Neuronal stem cell (in vitro differentiated cells): ENCODE data around the gene SND1.

Source experiments
- DNase-seq: peaks from one replicate; pipeline ENCODE4 v3.0.0-alpha.2; 2013; ENCODE audit warnings: low spot score
- H2AFZ ChIP-seq: one replicate; pipeline ENCODE4 v1.6.1; 2013; ENCODE audit warnings: mild to moderate bottlenecking, low read length, inconsistent platforms
- H2AK5ac ChIP-seq: 2 replicates; pipeline ENCODE4 v1.6.1; 2013; ENCODE audit warnings: low read depth, mild to moderate bottlenecking, inconsistent platforms, low read length, moderate library complexity, mixed read lengths
- H2BK120ac ChIP-seq: 2 replicates; pipeline ENCODE4 v1.6.1; 2013; ENCODE audit warnings: low read depth, mild to moderate bottlenecking, inconsistent platforms, low read length, moderate library complexity, mixed read lengths
- H2BK12ac ChIP-seq: one replicate; pipeline ENCODE4 v1.6.1; 2013; ENCODE audit warnings: low read length, inconsistent platforms
- H2BK15ac ChIP-seq: 2 replicates; pipeline ENCODE4 v1.6.1; 2013; ENCODE audit warnings: mild to moderate bottlenecking, low read length, inconsistent platforms, mixed read lengths
- H2BK5ac ChIP-seq: one replicate; pipeline ENCODE4 v1.6.1; 2013; ENCODE audit warnings: inconsistent platforms, mild to moderate bottlenecking, low read length, moderate library complexity
- H3K14ac ChIP-seq: one replicate; pipeline ENCODE4 v1.6.1; 2013; ENCODE audit warnings: low read length, inconsistent platforms
- H3K18ac ChIP-seq: 2 replicates; pipeline ENCODE4 v1.6.1; 2013; ENCODE audit warnings: low read length, inconsistent platforms
- H3K23ac ChIP-seq: 2 replicates; pipeline ENCODE4 v1.6.1; 2013; ENCODE audit warnings: low read depth, mild to moderate bottlenecking, mixed read lengths, low read length, inconsistent platforms; ENCODE audit not compliant: poor library complexity
- H3K27ac ChIP-seq: replicated peaks from 3 replicates; pipeline ENCODE4 v1.5.1; 2013; ENCODE audit warnings: low read length, inconsistent platforms
- H3K27me3 ChIP-seq, 3 experiments: 2 replicates each; pipeline ENCODE4 v1.6.1; 2013; ENCODE audit warnings: low read length in 3 of 3, mild to moderate bottlenecking in 2 of 3, inconsistent platforms in 1 of 3, low read depth in 1 of 3, mixed read lengths in 1 of 3, moderate library complexity in 1 of 3; ENCODE audit not compliant: control insufficient read depth in 3 of 3, insufficient read depth in 3 of 3
- H3K36me3 ChIP-seq, 2 donors: replicated peaks in 1 of 2; 2 replicates each; pipeline ENCODE4 v1.6.1; 2013; ENCODE audit warnings: low read length in 2 of 2; ENCODE audit not compliant: control insufficient read depth in 2 of 2, insufficient read depth in 2 of 2
- H3K4ac ChIP-seq: 2 replicates; pipeline ENCODE4 v1.6.1; 2013; ENCODE audit warnings: inconsistent platforms, mild to moderate bottlenecking, low read length, moderate library complexity
- H3K4me1 ChIP-seq, 2 donors: 1 replicate in 1 of 2; 2 replicates in 1 of 2; pipeline ENCODE4 v1.6.1; 2013; ENCODE audit warnings: low read length in 2 of 2, low read depth in 1 of 2; ENCODE audit not compliant: control insufficient read depth in 2 of 2, insufficient read depth in 1 of 2
- H3K4me2 ChIP-seq: one replicate; pipeline ENCODE4 v1.6.1; 2013; ENCODE audit warnings: mild to moderate bottlenecking, low read length, inconsistent platforms; ENCODE audit not compliant: insufficient read depth, poor library complexity, severe bottlenecking
- H3K4me3 ChIP-seq, 2 donors: 2 replicates each; pipeline ENCODE4 v1.5.1; 2013; ENCODE audit warnings: low read length in 2 of 2, mild to moderate bottlenecking in 2 of 2, inconsistent platforms in 1 of 2, moderate library complexity in 1 of 2
- H3K79me1 ChIP-seq: one replicate; pipeline ENCODE4 v1.6.1; 2013; ENCODE audit warnings: low read depth, mild to moderate bottlenecking, inconsistent platforms, low read length, moderate library complexity
- H3K9ac ChIP-seq: one replicate; pipeline ENCODE4 v1.6.1; 2013; ENCODE audit warnings: mild to moderate bottlenecking, low read depth, low read length, inconsistent platforms; ENCODE audit not compliant: poor library complexity
- H3K9me3 ChIP-seq, 2 donors: replicated peaks in 1 of 2; 2 replicates each; pipeline versions ENCODE3 to v1.6.1; 2013; ENCODE audit warnings: low read length in 2 of 2, mild to moderate bottlenecking in 2 of 2, inconsistent platforms in 1 of 2, low read depth in 1 of 2, mixed read lengths in 1 of 2, moderate library complexity in 1 of 2; ENCODE audit not compliant: control insufficient read depth in 2 of 2, insufficient read depth in 1 of 2
- H4K8ac ChIP-seq: one replicate; pipeline ENCODE4 v1.6.1; 2013; ENCODE audit warnings: low read depth, mild to moderate bottlenecking, inconsistent platforms, low read length, moderate library complexity
- H4K91ac ChIP-seq: one replicate; pipeline ENCODE4 v1.6.1; 2013; ENCODE audit warnings: low read length, low read depth, mild to moderate bottlenecking, inconsistent platforms; ENCODE audit not compliant: poor library complexity
- WGBS, 2 donors: extraction: QIAGEN DNeasy Blood & Tissue Kit; methylation state at CpG; one replicate each; pipeline ENCODE4 v1.1.7; 2013; ENCODE audit warnings: missing lambda C conversion rate in 2 of 2, mixed read lengths in 1 of 2; ENCODE audit not compliant: insufficient read length in 2 of 2, insufficient replicate concordance in 1 of 2; ENCODE audit errors: extremely low coverage in 2 of 2; 5-methylcytosine and 5-hydroxymethylcytosine counted together

The SND1 gene

GRCh38 chr7:127871226-127871625, 219.2 kb downstream of the SND1 start:
- no CpG with 5 or more reads among the region's 3 CpGs for WGBS, 2 donors
- Histone ChIP-seq H3K9ac (no peak overlapping the region), H2BK120ac (no peak overlapping the region), H3K23ac (no peak overlapping the region), H2BK5ac (no peak overlapping the region), H2BK15ac (no peak overlapping the region), H3K27me3 (no peaks in the 10 kb centered on the region), H3K9me3 (no peaks in the 10 kb centered on the region), H3K14ac (no peak overlapping the region), H2AK5ac (no peak overlapping the region), H3K18ac (no peak overlapping the region), H4K91ac (no peak overlapping the region), H3K79me1 (no peaks in the 10 kb centered on the region), H3K4ac (no peak overlapping the region), H2AFZ (no peak overlapping the region), H3K27ac (no peak overlapping the region), H2BK12ac (no peak overlapping the region), H3K4me1 (peaks cover 0 to 5% of the 10 kb centered on the region in 2 donors), H3K4me3 (no peak overlapping the region), H4K8ac (no peak overlapping the region), H3K4me2 (no peak overlapping the region), H3K36me3 (no peaks in the 10 kb centered on the region)
- DNase-seq = no peak

- Histone ChIP-seq H3K23ac (no peak overlapping the region), H3K4ac (no peak overlapping the region), H3K9me3 (no peaks in the 10 kb centered on the region), H4K8ac (no peak overlapping the region), H2AFZ (no peak overlapping the region), H3K9ac (no peak overlapping the region), H3K36me3 (no peaks in the 10 kb centered on the region), H2BK15ac (no peak overlapping the region), H3K27me3 (no peaks in the 10 kb centered on the region), H3K4me3 (no peak overlapping the region), H4K91ac (no peak overlapping the region), H2BK120ac (no peak overlapping the region), H2AK5ac (no peak overlapping the region), H3K4me2 (no peak overlapping the region), H3K79me1 (no peaks in the 10 kb centered on the region), H3K4me1 (peaks cover 0 to 3% of the 10 kb centered on the region in 2 donors), H3K18ac (no peak overlapping the region), H2BK5ac (no peak overlapping the region), H3K14ac (no peak overlapping the region), H3K27ac (no peak overlapping the region), H2BK12ac (no peak overlapping the region)
- no peak for DNase-seq
- no CpG with 5 or more reads among the region's 1 CpG for WGBS, 2 donors
Observed at GRCh38 chr7:127872122-127872521, 220.1 kb downstream of the SND1 start.

- Histone ChIP-seq H3K18ac (no peak overlapping the region), H3K14ac (no peak overlapping the region), H2AK5ac (no peak overlapping the region), H4K91ac (no peak overlapping the region), H4K8ac (no peak overlapping the region), H3K4me1 (peaks cover 0 to under 1% of the 10 kb centered on the region in 2 donors), H3K27me3 (no peaks in the 10 kb centered on the region), H3K9ac (no peak overlapping the region), H3K36me3 (no peaks in the 10 kb centered on the region), H3K4me3 (no peak overlapping the region), H2BK15ac (no peak overlapping the region), H3K23ac (no peak overlapping the region), H2AFZ (no peak overlapping the region), H3K4ac (no peak overlapping the region), H2BK12ac (no peak overlapping the region), H3K9me3 (no peaks in the 10 kb centered on the region), H3K79me1 (no peaks in the 10 kb centered on the region), H3K27ac (no peak overlapping the region), H2BK120ac (no peak overlapping the region), H2BK5ac (no peak overlapping the region), H3K4me2 (no peak overlapping the region)
- no peak for DNase-seq
- WGBS, 2 donors = no CpG with 5 or more reads among the region's 3 CpGs
Observed at GRCh38 chr7:127873151-127873550, 221.2 kb downstream of the SND1 start.

- H3K27ac ChIP-seq = no peak overlapping the region
- H3K4ac ChIP-seq = no peak overlapping the region
- no CpG with 5 or more reads among the region's 3 CpGs for WGBS, 2 donors
Observed at GRCh38 chr7:127873715-127874636, 222.0 kb downstream of the SND1 start.

More at GRCh38 chr7:127873715-127874636, 222.0 kb downstream of the SND1 start:
- no peak for DNase-seq
- Histone ChIP-seq H3K27me3 (no peaks in the 10 kb centered on the region), H3K4me1 (peaks cover 0 to 3% of the 10 kb centered on the region in 2 donors), H3K4me3 (no peak overlapping the region), H3K79me1 (no peaks in the 10 kb centered on the region), H2AFZ (no peak overlapping the region), H3K9me3 (no peaks in the 10 kb centered on the region), H2BK5ac (no peak overlapping the region), H3K23ac (no peak overlapping the region), H3K18ac (no peak overlapping the region), H4K8ac (no peak overlapping the region), H2AK5ac (no peak overlapping the region), H3K14ac (no peak overlapping the region), H3K4me2 (no peak overlapping the region), H3K9ac (no peak overlapping the region), H2BK120ac (no peak overlapping the region), H2BK12ac (no peak overlapping the region), H2BK15ac (no peak overlapping the region), H3K36me3 (no peaks in the 10 kb centered on the region), H4K91ac (no peak overlapping the region)
